Stimulated activated CD8-positive, alpha-beta memory T cell treated with anti-CD3 and anti-CD28 coated beads, Interleukin-12 subunit alpha, Interleukin-12 subunit beta, amount 100 ng/mL, for 1 hour (primary cell): Measurements from ENCODE around the gene IL11.

Experiments
- DNase-seq: peaks from one replicate; pipeline ENCODE4 v3.0.0-alpha.2; 2020; ENCODE audit warnings: low read depth

The IL11 gene

DNA sequence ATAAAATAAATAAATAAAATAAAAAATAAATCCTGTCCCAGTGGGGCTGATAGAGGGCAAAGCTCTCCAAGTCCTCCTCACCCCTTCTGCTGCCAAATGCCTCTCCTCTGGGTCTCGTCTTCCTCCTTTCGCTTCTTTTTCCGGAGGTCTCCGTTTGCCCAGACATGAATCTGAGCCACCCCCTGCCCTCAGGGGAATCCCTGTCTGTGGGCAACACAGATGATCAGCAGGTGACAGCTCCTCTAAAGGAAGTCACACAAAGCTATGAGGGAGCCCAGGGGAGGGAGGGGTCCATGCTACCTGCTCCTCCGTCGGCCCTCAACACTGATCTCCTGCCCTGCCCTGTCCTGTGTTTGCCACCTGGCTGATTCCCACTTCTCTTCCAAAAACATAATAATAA lies 45.6 kb downstream of the IL11 start:
- DNase-seq: no peak

DNA sequence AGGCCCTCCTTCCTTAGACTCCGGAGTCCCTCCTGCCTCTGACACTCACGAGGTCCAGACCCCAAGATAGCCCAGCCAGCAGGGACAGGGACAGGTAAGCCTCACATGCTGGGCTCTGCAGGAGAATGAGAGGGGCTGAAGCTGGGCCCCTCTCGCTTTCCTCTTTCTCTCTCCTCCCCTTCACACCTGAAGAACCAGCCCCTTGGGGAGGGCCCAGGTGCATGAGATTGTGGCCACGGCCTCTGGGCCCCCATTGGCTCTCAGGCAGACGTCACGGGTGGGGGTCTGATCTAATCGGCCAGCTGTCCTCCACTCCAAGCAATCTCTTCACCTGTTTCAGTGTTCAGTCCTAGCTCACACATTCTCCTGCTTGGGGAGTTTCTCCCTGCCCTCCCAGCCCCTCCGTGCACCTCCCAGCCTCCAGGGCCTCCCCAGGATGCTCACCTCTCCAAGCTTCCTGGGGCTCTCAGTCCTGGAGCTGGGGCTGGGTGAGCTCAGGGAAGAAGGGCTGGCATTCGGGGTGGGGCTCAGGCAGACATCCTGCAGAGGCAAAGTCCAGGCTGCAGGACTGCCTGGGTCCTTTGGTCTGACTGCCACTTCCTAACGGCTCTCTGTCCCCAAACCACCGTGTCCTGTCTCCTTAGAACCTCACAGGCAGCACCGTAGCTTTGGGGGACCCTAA lies 47.9 kb downstream of the IL11 start:
- DNase-seq: no peak

DNA sequence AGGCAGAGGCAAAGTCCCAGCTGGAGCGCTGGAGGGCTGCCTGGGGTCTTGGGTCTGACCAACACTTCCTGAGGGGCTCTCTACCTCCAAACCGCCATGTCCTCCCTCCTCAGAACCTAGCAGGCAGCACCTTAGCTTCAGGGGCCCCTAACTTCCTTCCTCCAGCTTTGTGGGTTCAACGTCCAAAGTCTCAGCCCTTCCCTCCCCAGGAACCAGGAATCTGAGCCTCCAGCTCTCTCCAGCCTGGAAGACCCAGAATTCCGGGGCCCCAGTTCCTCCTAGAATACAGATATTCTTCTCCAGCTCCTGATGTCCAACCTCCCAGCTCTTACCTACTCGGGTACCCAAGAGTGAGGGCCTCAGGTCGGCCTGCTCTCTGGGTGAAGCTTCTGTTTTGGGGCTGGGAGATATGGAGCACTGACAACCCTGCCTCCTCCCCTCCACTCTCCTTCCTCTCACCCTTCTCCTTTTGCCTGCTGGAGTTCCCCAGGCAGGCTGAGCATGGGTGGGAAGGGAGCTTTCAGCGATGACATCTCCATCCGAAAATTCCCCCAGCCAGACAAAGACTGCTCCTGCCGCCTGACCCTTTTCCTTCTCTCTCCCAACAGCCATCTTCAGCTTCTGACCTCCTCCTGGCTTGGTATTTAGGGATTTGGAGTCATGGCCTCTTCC lies 48.7 kb downstream of the IL11 start:
- no peak for DNase-seq

DNA sequence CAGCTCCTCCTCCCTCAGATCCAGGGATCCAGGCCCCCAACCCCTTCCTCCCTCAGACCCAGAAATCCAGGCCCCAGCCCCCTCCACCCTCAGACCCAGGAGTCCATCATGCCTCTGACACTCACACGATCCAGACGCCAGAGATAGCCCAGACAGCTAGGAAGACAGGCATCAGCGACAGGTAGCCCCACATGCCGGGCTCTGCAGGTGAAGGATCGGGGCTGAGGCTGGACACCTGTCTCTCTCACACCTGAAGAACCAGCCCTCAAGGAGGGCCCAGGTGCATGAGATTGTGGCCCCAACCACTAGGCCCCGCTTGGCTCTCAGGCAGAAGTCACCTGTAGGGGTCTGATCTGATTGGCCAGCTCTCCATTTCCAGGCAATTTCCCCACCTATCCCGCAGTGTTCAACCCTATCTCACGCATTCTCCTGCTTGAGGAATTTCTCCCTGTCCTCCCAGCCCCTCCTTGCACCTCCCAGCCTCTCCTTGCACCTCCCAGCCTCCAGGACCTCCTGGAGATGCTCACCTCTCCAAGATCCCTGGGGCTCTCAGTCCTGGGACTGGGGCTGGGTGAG lies 49.3 kb downstream of the IL11 start:
- DNase-seq: no peak

DNA sequence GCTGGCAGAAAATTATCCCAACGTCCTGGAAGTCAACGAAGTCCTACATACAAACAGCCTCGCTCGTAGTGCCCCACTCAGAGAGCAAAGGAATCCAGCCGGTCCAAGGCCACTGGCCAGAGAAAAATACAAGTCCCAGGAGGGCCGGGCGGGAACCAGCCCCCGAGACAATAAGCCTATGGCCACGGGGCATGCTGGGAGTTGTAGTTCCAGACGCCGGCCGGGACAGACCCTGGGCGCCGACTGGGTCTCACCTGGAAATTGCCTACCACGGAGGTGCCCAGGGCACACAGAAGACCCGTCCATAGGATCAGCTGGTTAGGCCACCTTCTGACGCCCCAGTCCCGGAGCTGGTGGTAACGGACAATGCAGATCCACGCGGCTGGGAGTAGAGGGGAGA lies 50.5 kb downstream of the IL11 start:
- DNase-seq: no peak

DNA sequence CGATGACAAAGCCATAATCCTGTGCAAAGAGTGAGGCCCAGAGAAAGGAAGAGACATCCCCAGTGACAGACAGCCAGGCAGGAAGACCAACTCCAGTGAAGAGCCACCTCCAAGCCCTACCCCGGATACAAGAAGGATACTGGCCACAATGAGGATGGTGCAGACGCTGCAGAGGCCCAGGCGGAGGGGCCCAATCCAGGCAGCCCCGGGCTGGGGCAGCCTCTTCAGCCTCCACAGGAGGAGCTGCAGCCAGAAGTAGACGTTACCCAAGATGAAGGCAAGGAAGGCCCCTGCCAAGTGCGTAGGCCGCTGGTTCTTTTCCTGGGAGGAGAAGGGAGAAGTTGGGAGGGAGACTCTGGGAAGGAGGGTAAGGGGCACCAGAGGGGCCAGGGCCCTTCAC lies 53.6 kb downstream of the IL11 start:
- DNase-seq: no peak

DNA sequence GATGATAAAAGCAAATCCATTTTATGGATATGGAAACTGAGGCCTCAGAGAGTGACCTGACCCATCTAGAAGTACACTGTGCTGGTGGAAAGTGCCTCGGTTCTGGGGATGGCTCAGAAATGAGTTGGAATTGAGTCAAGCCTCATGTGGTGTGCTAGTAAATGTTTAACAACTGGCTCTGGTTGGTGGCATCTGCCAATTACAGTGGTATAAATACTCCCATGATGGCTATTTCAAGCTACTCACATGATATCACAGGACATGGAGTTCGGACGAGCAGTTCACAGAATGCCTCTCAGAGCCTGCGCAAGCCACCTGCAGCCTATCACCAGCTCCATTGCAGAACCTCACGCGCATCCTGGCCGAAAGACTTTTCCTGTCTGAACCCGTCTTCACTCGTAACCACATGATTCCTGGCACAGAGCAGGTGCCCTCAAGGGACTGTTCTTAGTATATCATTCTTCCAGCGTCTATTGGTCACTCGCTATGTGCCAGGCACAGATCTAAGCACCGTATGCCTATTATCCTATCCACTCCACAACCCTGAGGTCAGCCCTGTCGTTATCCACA lies 54.2 kb downstream of the IL11 start:
- DNase-seq: no peak

DNA sequence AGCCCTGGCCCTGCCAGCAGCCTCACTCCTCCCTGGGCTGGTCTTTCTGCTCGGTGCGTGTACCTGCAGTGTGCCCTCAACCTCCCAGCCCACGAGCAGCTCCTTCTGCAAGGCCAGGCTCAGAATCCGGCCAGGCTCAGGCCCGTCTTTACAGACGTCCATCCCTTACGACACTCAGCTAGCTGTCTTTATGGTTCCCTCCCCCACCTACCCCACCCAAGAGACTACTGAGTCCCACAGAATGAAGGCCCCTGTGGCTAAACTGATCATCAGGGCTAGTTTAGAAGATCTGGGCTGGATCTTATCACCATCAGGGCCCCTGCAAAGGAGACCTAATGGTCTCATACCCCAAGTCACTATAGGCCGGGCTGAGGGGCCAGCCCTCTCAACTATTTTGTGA lies 55.9 kb downstream of the IL11 start:
- no peak for DNase-seq
